ENCODE data around the gene CPT2. TPM values are rescaled to one million over a fixed set of nuclear protein-coding genes. Genes with fewer than 3 reads are reported as not detected.

CPT2 gene
- total and polyA plus RNA-seq, 9 of the 15 experiments (the other 6 are each of a cell fraction or from before 2014, with no cell fraction given) = 7.6 to 25.1 (median 16.8) TPM

- no peak for TF ChIP-seq ZNF398 (CRISPR knock-in tag; IDR thresholded peaks at IDR 0.05)
- peak; percentile 56; the same call in 1 of the 2 replicates for TF ChIP-seq MTA1 (IDR thresholded peaks at IDR 0.05; ENCODE audit: borderline replicate concordance)
- TF ChIP-seq SNRNP70 (optimal IDR thresholded peaks at IDR 0.05; ENCODE audit: low read depth, low read length) = no peak
- no peak for TF ChIP-seq SAFB2 (IDR thresholded peaks at IDR 0.05; ENCODE audit: borderline replicate concordance, low read depth, low read length, severe bottlenecking)
- peak; percentile 97 for TF ChIP-seq ZFX (CRISPR knock-in tag; IDR thresholded peaks at IDR 0.05)
- peak; percentile 71; the same call in 1 of the 2 replicates for TF ChIP-seq NR3C1 (CRISPR knock-in tag; IDR thresholded peaks at IDR 0.05)
- TF ChIP-seq RNF219 (CRISPR knock-in tag; IDR thresholded peaks at IDR 0.05) = no peak
- no peak for TF ChIP-seq ZEB2 (IDR thresholded peaks at IDR 0.05)
- TF ChIP-seq SMC3 (conservative IDR thresholded peaks at IDR 0.05; ENCODE audit: insufficient read depth, low read depth, low read length) = no peak
- no peak for TF ChIP-seq TOE1 (IDR thresholded peaks at IDR 0.05; ENCODE audit: borderline replicate concordance)
- no peak for TF ChIP-seq TOE1 (CRISPR knock-in tag; IDR thresholded peaks at IDR 0.05; ENCODE audit: borderline replicate concordance, low read depth)
- no peak for TF ChIP-seq ZNF583 (CRISPR knock-in tag; IDR thresholded peaks at IDR 0.05)
- no peak; the same call in 1 of the 2 replicates for TF ChIP-seq E2F4 (CRISPR knock-in tag; IDR thresholded peaks at IDR 0.05; ENCODE audit: low read depth)
- no peak for TF ChIP-seq ATF2 (CRISPR knock-in tag; IDR thresholded peaks at IDR 0.05)
- no peak for TF ChIP-seq CUX1 (CRISPR knock-in tag; IDR thresholded peaks at IDR 0.05)
These were observed at the start of gene CPT2 (continued) for GRCh38 chr1:53196485-53197290.
